ENCODE data around the gene PHC2. TPM values are rescaled to one million over a fixed set of nuclear protein-coding genes. Genes with fewer than 3 reads are reported as not detected.

The PHC2 gene
- total RNA-seq, 6 experiments from 2014 or later, result 49.3 to 86.5 (median 66.8) TPM

DNA sequence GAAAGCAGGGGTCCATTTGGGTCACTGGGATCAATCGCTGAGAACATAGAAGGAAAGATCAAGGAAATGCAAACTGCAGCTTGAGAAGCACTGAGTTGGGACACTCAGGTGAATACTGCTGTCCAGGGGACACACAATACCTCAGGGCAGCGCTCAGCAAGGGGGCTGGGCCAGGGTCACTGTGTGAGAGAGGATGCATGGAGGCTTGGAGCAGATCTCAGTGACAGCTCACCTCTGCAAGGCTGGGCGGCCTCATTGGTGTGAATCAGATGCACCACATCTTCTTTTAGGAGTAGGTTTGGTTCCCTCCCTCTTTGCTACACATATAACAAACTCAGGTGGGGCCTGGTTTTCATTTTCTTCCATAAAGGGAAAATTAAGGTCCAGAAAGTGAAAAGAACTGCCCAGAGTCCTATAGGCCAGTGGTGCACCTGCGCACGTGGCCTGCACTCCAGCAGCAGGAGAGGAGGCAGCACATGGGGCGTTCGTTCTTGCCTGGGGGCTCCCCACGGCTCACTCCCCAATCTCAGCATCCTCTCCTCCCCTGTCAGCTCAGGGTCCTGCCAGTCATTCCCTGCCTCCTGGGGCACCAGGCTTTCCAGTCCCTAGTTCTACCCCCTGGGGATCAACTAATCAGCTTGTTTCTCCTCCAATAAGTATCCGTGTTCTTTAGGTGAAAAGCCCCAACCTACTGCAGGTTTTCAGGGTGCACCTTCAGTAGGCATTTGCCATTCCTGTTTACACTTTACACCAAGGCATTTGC, 111.5 kb downstream of the PHC2 start:
- ATAC-seq (no peak), DNase-seq (no peak)
- WGBS (ENCODE audit: insufficient coverage, low coverage, low lambda C conversion rate, missing lambda C conversion rate), result 90% methylated on average over 3 of the region's 9 CpGs
- Histone ChIP-seq H3K27me3 (no peaks in the 10 kb centered on the region), H3K9me3 (no peaks in the 10 kb centered on the region), H3K4me1 (no peaks in the 10 kb centered on the region), H3K36me3 (peaks cover 7 to 18% (median 14%) of the 10 kb centered on the region in 4 donors), H3K27ac (no peak overlapping the region), H3K4me3 (no peak overlapping the region)
- TF ChIP-seq POLR2A (IDR thresholded peaks at IDR 0.05) (no peak), CTCF (IDR thresholded peaks at IDR 0.05) (no peak)
- intact Hi-C loops (cut with DNase I), result no loop called here

DNA sequence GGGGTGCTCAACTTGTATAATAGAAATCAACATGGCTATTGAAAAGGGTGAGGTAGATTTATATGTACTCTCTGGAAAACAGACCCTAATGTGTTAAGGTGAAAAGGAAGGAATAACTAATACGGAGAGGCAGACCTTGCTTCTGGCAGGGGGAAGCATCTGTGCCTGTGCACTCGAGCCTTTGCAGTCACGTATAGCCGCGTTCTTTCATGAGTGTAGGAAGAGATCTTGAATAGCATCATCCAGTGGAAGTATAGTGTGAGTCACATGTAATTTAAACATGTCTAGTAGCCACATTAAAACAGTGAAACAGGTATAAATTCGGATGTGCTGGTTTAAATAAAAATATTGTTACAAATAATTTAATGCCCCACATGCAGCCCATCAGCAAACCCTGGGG, 112.9 kb downstream of the PHC2 start:
- intact Hi-C loops (cut with DNase I), result no loop called here
- Histone ChIP-seq H3K27me3 (no peaks in the 10 kb centered on the region), H3K27ac (no peak overlapping the region), H3K9me3 (no peaks in the 10 kb centered on the region), H3K36me3 (peaks cover 0 to 4% (median 2%) of the 10 kb centered on the region in 4 donors), H3K4me3 (no peak overlapping the region), H3K4me1 (no peaks in the 10 kb centered on the region)
- TF ChIP-seq POLR2A (IDR thresholded peaks at IDR 0.05) (no peak), CTCF (IDR thresholded peaks at IDR 0.05) (no peak)
- no peak for ATAC-seq
- DNase-seq, result no peak
- WGBS (ENCODE audit: insufficient coverage, low coverage, low lambda C conversion rate, missing lambda C conversion rate), result 51% methylated on average over 6 of the region's 6 CpGs

GRCh38 chr1:33317354-33317753, 113.5 kb downstream of the PHC2 start:
- Histone ChIP-seq H3K36me3 (no peaks in the 10 kb centered on the region), H3K9me3 (no peaks in the 10 kb centered on the region), H3K4me1 (no peaks in the 10 kb centered on the region), H3K4me3 (no peak overlapping the region), H3K27ac (no peak overlapping the region), H3K27me3 (no peaks in the 10 kb centered on the region)
- WGBS (ENCODE audit: insufficient coverage, low coverage, low lambda C conversion rate, missing lambda C conversion rate), result 44% methylated on average over 1 of the region's 1 CpG
- ATAC-seq (no peak), DNase-seq (no peak)
- intact Hi-C loops (cut with DNase I), result no loop called here
- TF ChIP-seq POLR2A (IDR thresholded peaks at IDR 0.05) (no peak), CTCF (IDR thresholded peaks at IDR 0.05) (no peak)

GRCh38 chr1:33316601-33317000, 114.3 kb downstream of the PHC2 start:
- no peak for DNase-seq
- no peak for ATAC-seq
- no CpG with 5 or more reads among the region's 2 CpGs for WGBS (ENCODE audit: insufficient coverage, low coverage, low lambda C conversion rate, missing lambda C conversion rate)

More at GRCh38 chr1:33316601-33317000, 114.3 kb downstream of the PHC2 start:
- H3K4me3 ChIP-seq, result no peak overlapping the region
- H3K27me3 ChIP-seq, result no peaks in the 10 kb centered on the region
- no peak overlapping the region for H3K27ac ChIP-seq
- H3K36me3 ChIP-seq, result no peaks in the 10 kb centered on the region
- no peak for TF ChIP-seq POLR2A (IDR thresholded peaks at IDR 0.05)
- no peak for TF ChIP-seq CTCF (IDR thresholded peaks at IDR 0.05)
- intact Hi-C loops (cut with DNase I), result no loop called here
- no peaks in the 10 kb centered on the region for H3K4me1 ChIP-seq
- no peaks in the 10 kb centered on the region for H3K9me3 ChIP-seq
